Activated naive CD8-positive, alpha-beta T cell treated with anti-CD3 and anti-CD28 coated beads, Interleukin-2, amount 50 U/mL, for 24 hours (primary cell): ENCODE measurements around the gene CHADL.
"Not testable (repeated sequence)": the region's sequence is repeated elsewhere in the genome, so short reads cannot be mapped to it uniquely, and the experiment has no call there.

Experiments used
- ATAC-seq: fragments of 150-1000 bp; cut with Tn5 transposase; one replicate; pipeline ENCODE4 v1.10.0; 2021
- DNase-seq: peaks from one replicate; pipeline ENCODE4 v3.0.0; 2021
- H3K27ac Mint-ChIP-seq: one replicate; pipeline ENCODE4 v1.8.0; 2021; ENCODE audit warnings: mild to moderate bottlenecking, mixed read lengths
- H3K27me3 Mint-ChIP-seq: one replicate; pipeline ENCODE4 v1.8.0; 2021; ENCODE audit warnings: mixed read lengths
- H3K36me3 Mint-ChIP-seq: one replicate; pipeline ENCODE4 v1.8.0; 2021; ENCODE audit warnings: low read depth, mixed read lengths
- H3K4me1 Mint-ChIP-seq: one replicate; pipeline ENCODE4 v1.8.0; 2021; ENCODE audit warnings: mixed read lengths
- H3K4me3 Mint-ChIP-seq: one replicate; pipeline ENCODE4 v1.8.0; 2021; ENCODE audit warnings: mild to moderate bottlenecking, moderate library complexity, mixed read lengths
- H3K9me3 Mint-ChIP-seq: one replicate; pipeline ENCODE4 v1.8.0; 2021; ENCODE audit warnings: mixed read lengths

Gene CHADL

DNA sequence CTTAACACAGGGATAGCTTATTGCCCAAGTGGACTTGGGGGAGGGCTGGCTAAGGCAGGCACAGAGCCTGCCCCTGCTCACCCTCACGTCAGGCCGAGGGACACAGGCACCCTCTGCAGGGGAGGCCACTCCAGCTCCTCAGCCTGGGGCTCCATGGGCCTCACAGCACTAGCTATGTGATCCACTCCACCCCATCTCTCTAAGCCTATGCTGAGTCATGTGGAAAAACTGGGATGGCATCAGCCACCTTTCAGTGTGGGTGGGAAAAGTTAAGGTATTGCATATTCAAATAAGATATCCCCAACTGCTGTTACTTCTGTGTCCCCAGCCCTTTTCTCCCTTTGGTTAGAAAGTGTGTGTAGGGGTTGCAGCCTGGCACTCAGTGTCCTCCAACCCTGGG lies 23.0 kb upstream of the CHADL start:
- Mint-ChIP-seq H3K27me3 (no peaks in the 10 kb centered on the region), H3K27ac (no peak overlapping the region), H3K36me3 (peaks cover 54% of the 10 kb centered on the region), H3K4me1 (peaks cover 4% of the 10 kb centered on the region), H3K4me3 (no peak overlapping the region), H3K9me3 (no peaks in the 10 kb centered on the region)
- peak; percentile 57 for ATAC-seq
- no peak for DNase-seq

DNA sequence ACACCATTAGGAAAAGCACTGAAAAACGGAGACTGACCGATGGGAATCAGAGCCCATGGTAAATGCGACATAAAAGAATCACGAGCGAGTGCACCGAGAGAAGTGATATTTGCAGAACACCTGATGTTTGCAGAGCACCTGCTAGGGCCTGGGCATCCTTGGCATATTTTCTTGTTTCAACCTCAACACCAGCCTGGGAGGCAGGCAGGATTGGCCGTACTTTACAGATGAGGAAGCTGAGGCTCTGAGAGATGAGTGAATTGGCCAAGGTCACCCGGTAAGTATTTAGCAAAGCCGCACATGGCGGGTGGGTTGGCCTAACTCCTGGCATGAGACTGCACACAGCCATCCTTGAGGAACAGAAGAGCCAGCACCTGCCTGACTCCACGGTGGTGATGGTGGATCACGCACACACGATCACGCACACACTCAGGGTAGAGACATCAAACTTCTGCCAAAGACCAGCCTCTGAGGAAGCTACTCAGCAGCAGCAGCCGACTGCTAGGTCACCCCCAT lies 21.6 kb upstream of the CHADL start:
- no peaks in the 10 kb centered on the region for H3K27me3 Mint-ChIP-seq
- ATAC-seq = no peak
- no peaks in the 10 kb centered on the region for H3K9me3 Mint-ChIP-seq
- no peak overlapping the region for H3K27ac Mint-ChIP-seq
- DNase-seq = no peak
- no peak overlapping the region for H3K4me3 Mint-ChIP-seq
- peaks cover 4% of the 10 kb centered on the region for H3K4me1 Mint-ChIP-seq
- H3K36me3 Mint-ChIP-seq = peaks cover 48% of the 10 kb centered on the region

DNA sequence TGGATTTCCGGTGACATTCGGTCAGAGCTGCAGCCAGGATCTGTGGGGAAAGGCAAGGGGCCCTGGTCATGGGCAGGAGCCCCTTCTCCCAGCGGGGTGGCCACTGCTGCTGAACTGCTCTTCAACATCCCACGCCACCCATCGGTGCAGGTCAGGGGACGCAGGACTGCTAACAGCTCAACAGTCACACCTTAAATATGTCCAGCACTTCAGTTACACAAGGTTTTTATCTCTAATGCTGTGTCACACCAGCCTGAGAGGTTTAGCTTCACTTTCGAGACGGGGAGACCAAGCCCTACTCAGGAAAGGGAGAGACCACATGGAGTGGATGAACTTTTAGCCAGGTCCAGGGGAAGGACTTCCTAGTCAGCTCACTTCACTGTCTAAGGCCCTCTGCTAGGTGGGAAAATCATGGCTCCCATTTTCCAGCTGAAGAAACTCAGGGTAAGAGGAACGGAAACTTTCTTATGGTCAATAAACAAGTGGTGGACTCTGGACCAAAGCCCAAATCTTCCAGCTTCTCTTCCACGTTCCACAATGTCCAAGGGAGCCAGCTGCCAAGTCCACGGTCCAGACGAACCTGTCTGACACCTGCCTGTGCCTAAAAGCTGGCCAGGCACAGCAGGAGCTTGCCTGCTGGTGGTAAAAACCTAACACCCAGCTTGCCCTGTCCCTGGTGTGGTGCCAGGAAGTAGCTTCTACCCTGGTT lies 21.0 kb upstream of the CHADL start:
- H3K27ac Mint-ChIP-seq = no peak overlapping the region
- DNase-seq (no peak), ATAC-seq (no peak)
- peaks cover 4% of the 10 kb centered on the region for H3K4me1 Mint-ChIP-seq
- no peak overlapping the region for H3K4me3 Mint-ChIP-seq
- H3K9me3 Mint-ChIP-seq = no peaks in the 10 kb centered on the region
- H3K27me3 Mint-ChIP-seq = no peaks in the 10 kb centered on the region
- peaks cover 53% of the 10 kb centered on the region for H3K36me3 Mint-ChIP-seq

DNA sequence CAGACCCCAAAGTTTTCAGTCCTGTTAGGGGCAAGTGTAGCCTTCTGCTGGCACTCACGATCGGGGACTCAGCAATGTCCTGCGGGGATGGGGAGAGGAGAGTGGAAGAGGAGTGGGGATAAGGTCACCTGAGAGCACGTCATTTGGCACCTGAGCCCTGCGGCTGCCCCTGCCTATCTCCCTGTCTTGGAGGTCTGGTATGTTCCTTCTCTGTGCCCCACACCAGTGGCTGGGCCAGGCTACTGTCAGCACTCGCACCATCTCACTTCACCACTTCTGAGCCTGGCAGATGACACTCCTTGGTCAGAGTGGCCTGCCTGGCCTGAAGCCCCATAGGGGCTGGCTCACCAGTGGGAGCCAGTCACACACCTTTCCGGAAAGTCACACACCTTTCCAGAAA lies 20.1 kb upstream of the CHADL start:
- no peak overlapping the region for H3K4me3 Mint-ChIP-seq

DNA sequence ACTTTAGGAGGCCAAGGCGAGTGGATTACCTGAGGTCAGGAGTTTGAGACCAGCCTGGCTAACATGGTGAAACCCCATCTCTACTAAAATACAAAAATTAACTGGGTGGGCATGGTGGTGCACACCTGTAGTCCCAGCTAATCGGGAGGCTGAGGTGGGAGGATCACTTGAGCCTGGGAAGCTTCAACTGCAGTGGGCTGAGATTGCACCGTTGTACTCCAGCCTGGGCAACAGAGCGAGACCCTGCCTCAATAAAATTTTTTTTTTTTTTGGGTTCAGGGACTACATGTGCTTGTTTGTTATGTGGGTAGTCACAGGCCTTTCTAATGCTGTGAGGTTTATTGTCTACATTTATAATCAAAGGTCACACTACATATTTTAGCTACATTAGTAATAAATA lies 19.0 kb upstream of the CHADL start:
- H3K27ac Mint-ChIP-seq, H3K9me3 Mint-ChIP-seq, ATAC-seq, H3K4me1 Mint-ChIP-seq, H3K27me3 Mint-ChIP-seq, H3K4me3 Mint-ChIP-seq, DNase-seq: not testable (repeated sequence)
- peaks cover 49% of the 10 kb centered on the region for H3K36me3 Mint-ChIP-seq

More for the DNA sequence above, 20.1 kb upstream of the CHADL start:
- ATAC-seq (no peak), DNase-seq (no peak)
- Mint-ChIP-seq H3K27ac (no peak overlapping the region), H3K4me1 (peaks cover 1% of the 10 kb centered on the region), H3K36me3 (peaks cover 52% of the 10 kb centered on the region), H3K9me3 (no peaks in the 10 kb centered on the region), H3K27me3 (no peaks in the 10 kb centered on the region)

DNA sequence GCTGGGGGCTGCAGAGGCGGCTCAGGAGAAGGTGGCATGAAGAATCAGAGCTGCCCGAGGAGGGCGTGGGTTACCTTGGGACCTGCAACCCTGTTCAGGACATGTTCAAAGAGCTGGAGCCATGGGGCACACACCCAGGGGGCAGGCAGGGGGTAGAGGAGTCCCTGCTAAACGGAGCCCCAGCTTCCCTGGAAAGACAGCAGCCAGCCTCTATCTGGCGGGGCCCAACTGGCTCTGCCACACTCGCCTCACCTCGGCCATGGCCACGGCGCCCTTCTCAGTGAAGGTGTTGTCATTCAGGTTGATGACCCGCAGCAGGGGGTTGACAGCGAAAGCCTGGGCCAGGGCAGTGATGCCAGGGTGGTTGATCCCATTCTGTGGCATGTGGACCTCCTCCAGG lies 17.0 kb upstream of the CHADL start:
- no peak for ATAC-seq
- peaks cover 47% of the 10 kb centered on the region for H3K36me3 Mint-ChIP-seq

DNA sequence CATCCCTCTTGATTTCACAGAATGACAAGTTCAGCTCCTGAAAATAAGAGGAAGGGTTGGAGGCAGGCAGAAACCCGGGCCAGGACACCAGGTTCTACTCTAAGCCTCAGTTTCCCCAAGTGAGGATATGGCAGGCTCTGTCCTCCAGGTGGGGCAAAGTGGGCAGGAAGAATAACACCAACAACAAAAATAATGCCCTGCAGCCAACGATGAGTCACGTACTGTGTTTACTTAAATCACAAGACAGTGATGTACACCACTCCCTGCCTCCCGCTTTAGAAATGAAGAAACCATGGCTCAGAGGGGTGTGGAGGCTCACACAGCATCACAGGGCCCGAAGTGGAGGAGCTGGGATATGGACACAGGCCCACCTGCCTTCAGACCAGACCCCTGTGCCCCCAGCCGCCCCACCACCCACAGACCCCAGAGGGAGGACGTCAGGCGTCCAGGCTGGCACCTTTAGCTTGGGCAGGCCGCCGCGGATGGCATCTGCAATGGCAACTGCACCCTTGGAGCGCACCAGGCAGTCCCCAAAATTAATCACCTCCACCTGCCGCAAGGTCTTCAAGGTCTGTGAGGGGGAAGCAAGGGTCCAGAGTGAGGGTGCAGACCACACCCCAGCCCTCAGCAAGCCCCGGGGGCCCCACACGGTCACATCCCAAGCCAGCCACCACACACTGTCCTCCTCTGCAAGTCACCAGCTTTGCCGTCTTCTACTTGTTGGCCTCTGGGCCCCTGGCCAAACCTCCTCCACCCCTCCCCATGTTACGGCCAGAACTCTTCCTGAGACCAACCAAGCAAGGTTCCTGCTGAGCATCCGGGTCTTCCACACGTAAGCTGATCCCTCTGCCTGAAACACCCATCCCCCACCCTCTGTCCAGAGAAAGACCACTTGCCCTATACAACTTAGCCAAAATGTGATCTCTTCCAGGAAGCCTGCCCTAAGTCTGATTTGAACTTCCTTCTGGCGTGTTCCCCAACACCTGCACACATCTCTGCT lies 15.8 kb upstream of the CHADL start:
- Mint-ChIP-seq H3K4me1 (no peaks in the 10 kb centered on the region), H3K36me3 (peaks cover 46% of the 10 kb centered on the region), H3K9me3 (no peaks in the 10 kb centered on the region), H3K27ac (peak overlapping the region; percentile 50), H3K4me3 (no peak overlapping the region), H3K27me3 (no peaks in the 10 kb centered on the region)
- DNase-seq (no peak), ATAC-seq (no peak)

More for the DNA sequence above, 17.0 kb upstream of the CHADL start:
- no peak for DNase-seq
- Mint-ChIP-seq H3K4me3 (no peak overlapping the region), H3K4me1 (no peaks in the 10 kb centered on the region), H3K27ac (no peak overlapping the region), H3K9me3 (no peaks in the 10 kb centered on the region), H3K27me3 (no peaks in the 10 kb centered on the region)

DNA sequence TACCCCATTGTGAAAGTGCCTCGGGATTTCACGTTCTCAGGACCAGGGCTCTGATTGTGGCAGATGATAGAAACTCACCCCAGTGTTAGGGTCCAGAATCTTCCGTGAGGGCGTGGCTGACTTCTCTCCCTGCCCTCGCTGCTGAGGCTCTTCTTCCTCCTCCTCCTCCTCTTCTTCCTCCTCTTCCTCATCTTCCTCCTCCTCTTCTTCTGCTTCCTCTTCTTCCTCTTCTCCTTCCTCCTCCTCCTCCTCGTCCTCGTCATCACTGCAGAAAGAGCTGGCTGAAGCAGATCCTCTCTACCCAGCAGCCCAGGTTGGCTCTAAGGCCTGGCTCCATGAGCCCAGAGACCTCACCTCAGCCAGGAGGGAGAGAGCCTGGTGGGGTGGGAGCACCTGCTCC lies 13.5 kb upstream of the CHADL start:
- Mint-ChIP-seq H3K9me3 (no peaks in the 10 kb centered on the region), H3K4me3 (no peak overlapping the region), H3K27me3 (no peaks in the 10 kb centered on the region), H3K36me3 (peaks cover 57% of the 10 kb centered on the region), H3K4me1 (no peaks in the 10 kb centered on the region), H3K27ac (no peak overlapping the region)
- ATAC-seq (no peak), DNase-seq (no peak)

DNA sequence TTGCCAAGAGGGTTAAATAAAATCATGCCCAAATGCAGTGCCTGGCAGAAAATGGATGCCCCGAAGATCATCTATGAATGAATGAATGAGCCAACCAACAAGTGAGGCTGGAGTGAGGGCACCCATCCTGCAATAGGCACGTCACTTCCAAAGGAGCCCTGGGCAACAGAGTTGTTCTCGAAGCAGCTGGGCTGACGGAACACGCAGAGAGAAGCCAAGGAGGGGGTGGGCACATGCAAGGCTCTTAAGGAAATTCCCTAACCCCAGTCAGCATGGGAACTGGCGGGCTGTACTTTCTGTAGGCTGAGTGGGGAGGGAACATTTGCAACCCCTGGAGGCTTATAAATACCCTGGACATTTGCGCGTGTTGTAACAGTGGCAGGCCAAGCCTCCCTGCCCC lies 11.6 kb upstream of the CHADL start:
- H3K9me3 Mint-ChIP-seq = no peaks in the 10 kb centered on the region
- no peaks in the 10 kb centered on the region for H3K4me1 Mint-ChIP-seq
- no peak for ATAC-seq
- no peak for DNase-seq
- no peak overlapping the region for H3K4me3 Mint-ChIP-seq
- no peak overlapping the region for H3K27ac Mint-ChIP-seq
- no peaks in the 10 kb centered on the region for H3K27me3 Mint-ChIP-seq
- H3K36me3 Mint-ChIP-seq = peaks cover 53% of the 10 kb centered on the region

DNA sequence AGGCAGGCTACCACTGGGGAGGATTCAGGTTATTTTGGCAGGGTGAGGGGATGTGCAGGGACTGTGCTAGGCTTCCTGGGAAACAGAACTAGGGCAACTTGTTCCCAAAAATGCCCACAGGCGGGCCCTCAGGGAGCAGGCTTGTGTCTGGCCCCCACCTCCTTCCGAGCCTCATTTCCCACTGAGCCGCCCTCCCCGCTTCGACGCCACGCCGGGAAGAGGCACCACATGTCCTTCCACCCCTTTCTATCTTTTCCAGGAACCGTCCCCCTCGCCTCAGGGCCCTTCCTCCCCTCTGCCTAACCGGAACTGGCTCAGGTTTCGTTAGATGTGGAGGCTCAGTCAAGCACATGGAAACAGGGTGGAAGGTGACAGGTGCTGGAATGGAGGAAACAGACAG lies 9.4 kb upstream of the CHADL start:
- no peak overlapping the region for H3K4me3 Mint-ChIP-seq
- no peaks in the 10 kb centered on the region for H3K27me3 Mint-ChIP-seq
- peaks cover 37% of the 10 kb centered on the region for H3K36me3 Mint-ChIP-seq
- H3K9me3 Mint-ChIP-seq = no peaks in the 10 kb centered on the region
- DNase-seq (no peak), ATAC-seq (no peak)
- no peaks in the 10 kb centered on the region for H3K4me1 Mint-ChIP-seq
- no peak overlapping the region for H3K27ac Mint-ChIP-seq

DNA sequence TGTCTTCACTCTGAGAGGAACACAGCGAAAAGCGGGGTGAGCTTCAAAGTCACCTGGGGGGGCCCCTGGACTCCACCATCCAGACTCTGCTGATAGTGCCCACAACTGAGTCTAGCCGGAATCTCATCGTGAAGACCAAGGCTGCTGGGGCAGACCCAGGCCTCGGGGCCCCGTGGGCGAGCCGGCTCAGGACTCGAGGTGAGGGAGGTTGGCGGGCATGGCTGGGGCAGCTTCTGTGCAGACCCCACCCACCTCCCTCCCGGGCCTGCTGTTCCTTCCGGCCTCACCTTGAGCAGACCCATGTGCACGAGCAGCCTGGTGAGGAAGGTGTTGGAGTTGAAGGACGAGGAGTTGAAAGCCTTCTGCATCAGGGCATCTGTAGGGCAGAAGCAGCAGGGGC lies 8.7 kb upstream of the CHADL start:
- Mint-ChIP-seq H3K36me3 (peaks cover 37% of the 10 kb centered on the region), H3K27me3 (no peaks in the 10 kb centered on the region), H3K9me3 (no peaks in the 10 kb centered on the region), H3K4me3 (no peak overlapping the region), H3K4me1 (no peaks in the 10 kb centered on the region), H3K27ac (no peak overlapping the region)
- ATAC-seq = no peak
- no peak for DNase-seq

DNA sequence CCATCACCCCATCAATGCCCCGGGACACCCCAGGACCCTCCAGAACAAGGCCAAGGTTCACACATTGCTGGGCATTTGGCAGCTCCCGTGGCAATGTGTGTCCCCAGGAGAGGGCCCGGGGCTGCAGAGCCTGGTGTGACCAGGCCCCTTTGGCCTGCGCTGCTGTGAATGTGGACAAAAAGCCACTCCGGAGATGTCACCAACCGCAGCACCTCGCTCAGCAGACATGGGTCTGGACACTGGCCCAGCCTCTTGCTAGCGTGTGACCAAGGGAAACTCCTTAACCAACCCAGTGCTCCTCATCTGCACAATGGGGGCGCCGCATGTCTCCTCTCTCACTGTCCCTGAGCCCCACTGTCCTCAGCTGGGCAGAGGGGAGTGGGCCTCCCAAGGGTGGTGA lies 8.0 kb upstream of the CHADL start:
- ATAC-seq (no peak), DNase-seq (no peak)
- Mint-ChIP-seq H3K4me1 (no peaks in the 10 kb centered on the region), H3K4me3 (no peak overlapping the region), H3K27me3 (no peaks in the 10 kb centered on the region), H3K27ac (no peak overlapping the region), H3K9me3 (no peaks in the 10 kb centered on the region), H3K36me3 (peaks cover 34% of the 10 kb centered on the region)

DNA sequence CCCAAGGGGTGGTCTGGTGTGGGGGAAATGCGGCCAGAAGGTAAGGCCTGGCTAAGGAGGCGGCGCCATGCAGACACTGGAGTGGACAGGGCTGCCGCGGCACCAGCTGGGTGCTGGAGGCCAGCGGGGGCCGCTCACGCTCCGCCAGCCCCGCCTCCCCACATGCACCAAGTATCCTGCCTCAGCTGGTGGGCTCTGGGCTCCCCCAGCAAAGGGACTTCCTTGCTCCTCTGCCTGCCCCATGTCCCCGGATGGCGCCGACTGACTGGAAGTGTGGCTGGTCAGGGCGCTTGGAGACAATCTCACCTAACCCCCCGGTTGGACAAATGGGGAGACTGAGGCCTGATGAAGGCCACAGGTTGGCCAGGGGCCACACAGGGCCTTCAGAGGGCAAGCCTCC lies 7.6 kb upstream of the CHADL start:
- H3K27ac Mint-ChIP-seq = no peak overlapping the region

DNA sequence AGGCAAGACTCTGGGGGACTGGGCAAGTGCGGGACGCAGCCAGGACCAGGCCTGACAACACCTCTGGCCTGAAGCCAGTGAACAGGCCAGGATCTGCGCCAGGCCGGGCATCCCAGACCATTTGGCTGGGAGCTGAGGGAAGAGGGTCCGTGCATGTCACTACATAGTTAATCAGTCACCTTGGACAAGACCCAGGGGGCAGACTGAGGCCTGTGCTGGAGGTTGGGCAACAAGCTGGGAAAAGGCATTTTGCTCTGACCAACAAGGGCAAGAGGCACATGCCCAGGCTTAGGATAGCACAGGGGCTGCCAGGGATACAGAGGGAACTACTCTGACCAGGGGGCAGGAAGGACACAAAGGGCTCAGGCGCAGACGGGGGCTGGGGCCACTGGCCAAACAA lies 7.0 kb upstream of the CHADL start:
- Mint-ChIP-seq H3K4me1 (no peaks in the 10 kb centered on the region), H3K4me3 (no peak overlapping the region), H3K9me3 (no peaks in the 10 kb centered on the region), H3K27ac (no peak overlapping the region), H3K27me3 (no peaks in the 10 kb centered on the region), H3K36me3 (peaks cover 28% of the 10 kb centered on the region)
- no peak for ATAC-seq
- no peak for DNase-seq

More for the DNA sequence above, 7.6 kb upstream of the CHADL start:
- Mint-ChIP-seq H3K27me3 (no peaks in the 10 kb centered on the region), H3K9me3 (no peaks in the 10 kb centered on the region), H3K36me3 (peaks cover 32% of the 10 kb centered on the region), H3K4me3 (no peak overlapping the region), H3K4me1 (no peaks in the 10 kb centered on the region)
- no peak for ATAC-seq
- no peak for DNase-seq
